GM12878 (cell line): ENCODE data around the gene PELO. TPM values are rescaled to one million over a fixed set of nuclear protein-coding genes. Genes with fewer than 3 reads are reported as not detected.

Experiments
- ATAC-seq: fragments of 200-7000 bp; cut with Tn5 transposase; 3 replicates; pipeline ENCODE4 v1.9.1; 2020; ENCODE audit warnings: mild to moderate bottlenecking, moderate library complexity
- BruUV-seq: library from RNA; stranded (reverse); fragments of 400-500 nt; replicated peaks from 2 replicates; lab custom pipeline; 2021; lab: Mats Ljungman, UMichigan
- CTCF ChIA-PET: fragments of 300-600 bp; sonication (Branson Sonifier 250); formaldehyde crosslinking; extraction: SDS; loops from one replicate; lab custom pipeline; 2021; ENCODE audit warnings: inconsistent platforms; lab: Yijun Ruan, JAX
- POLR2A ChIA-PET: fragments of 350-600 bp; formaldehyde crosslinking; extraction: SDS; loops from one replicate; lab custom pipeline; 2021; ENCODE audit warnings: inconsistent platforms; lab: Charles Lee
- RAD21 ChIA-PET: fragments of 300-600 bp; sonication (Branson Sonifier 250); formaldehyde crosslinking; loops from one replicate; lab custom pipeline; 2023; ENCODE audit warnings: antibody characterized with exemption; ENCODE audit not compliant: unreplicated experiment; lab: Charles Lee
- SMC1A ChIA-PET: fragments of 300-600 bp; sonication (Branson Sonifier 250); formaldehyde crosslinking; loops from one replicate; lab custom pipeline; 2023; ENCODE audit not compliant: unreplicated experiment, uncharacterized antibody; lab: Charles Lee
- DNase-seq: peaks from one replicate; pipeline ENCODE4 v3.0.0-alpha.2; 2011; ENCODE audit warnings: low read depth, low spot score
- FAIRE-seq: peaks from 3 replicates; lab custom pipeline; 2011; peaks lifted over from hg19 to GRCh38; lab: Jason Lieb, UNC
- H2AFZ ChIP-seq: 2 replicates; pipeline ENCODE4 v1.6.0; 2011; ENCODE audit warnings: low read depth, low read length, control low read depth; ENCODE audit not compliant: control insufficient read depth
- H3K27ac ChIP-seq: 2 replicates; pipeline ENCODE4 v1.5.1; 2011; ENCODE audit warnings: control low read depth; ENCODE audit not compliant: control insufficient read depth, insufficient read depth
- H3K27me3 ChIP-seq, 2 experiments: replicated peaks in 1 of 2; 2 replicates each; pipeline versions ENCODE4 v1.6.0 to v1.6.1; 2011; ENCODE audit warnings: low read length in 1 of 2; ENCODE audit not compliant: control insufficient read depth in 2 of 2, insufficient read depth in 2 of 2
- H3K36me3 ChIP-seq, 2 experiments: 2 replicates each; pipeline ENCODE4 v1.5.1; 2011; ENCODE audit warnings: low read length in 1 of 2; ENCODE audit not compliant: control insufficient read depth in 2 of 2, insufficient read depth in 2 of 2
- H3K4me1 ChIP-seq: 2 replicates; pipeline ENCODE4 v1.6.1; 2011; ENCODE audit warnings: mild to moderate bottlenecking, low read length, moderate library complexity, mixed read lengths; ENCODE audit not compliant: control insufficient read depth, insufficient read depth
- H3K4me2 ChIP-seq: 2 replicates; pipeline ENCODE4 v1.6.0; 2011; ENCODE audit warnings: control low read depth; ENCODE audit not compliant: control insufficient read depth, insufficient read depth
- H3K4me3 ChIP-seq: fragments of 200-600 bp; sonication (generic); 2 replicates; pipeline ENCODE4 v1.5.1; 2016
- H3K79me2 ChIP-seq: 2 replicates; pipeline ENCODE4 v1.6.0; 2011; ENCODE audit warnings: low read length; ENCODE audit not compliant: control insufficient read depth, insufficient read depth
- H3K9ac ChIP-seq: 2 replicates; pipeline ENCODE4 v1.8.0; 2011; ENCODE audit warnings: low read length, control low read depth, mixed read lengths; ENCODE audit not compliant: control insufficient read depth, insufficient read depth
- H3K9me3 ChIP-seq: replicated peaks from 3 replicates; pipeline ENCODE4 v1.5.1; 2011; ENCODE audit warnings: mild to moderate bottlenecking, low read length; ENCODE audit not compliant: control insufficient read depth, insufficient read depth
- H4K20me1 ChIP-seq: 2 replicates; pipeline ENCODE4 v1.6.0; 2011; ENCODE audit not compliant: control insufficient read depth, insufficient read depth
- ATF2 ChIP-seq: IDR thresholded peaks from 2 replicates; pipeline ENCODE4 v1.6.1; 2012; ENCODE audit warnings: low read length, inconsistent platforms
- BCLAF1 ChIP-seq: fragments of 450-650 bp; IDR thresholded peaks from 2 replicates; pipeline ENCODE4 v1.6.1; 2017; ENCODE audit warnings: antibody characterized with exemption, mild to moderate bottlenecking, moderate library complexity
- EGR1 ChIP-seq, 2 experiments: IDR thresholded peaks; 1 replicate in 1 of 2; 2 replicates in 1 of 2; pipeline ENCODE4 v1.6.1; 2011 to 2012; ENCODE audit warnings: low read depth in 2 of 2, low read length in 2 of 2, borderline replicate concordance in 1 of 2, mild to moderate bottlenecking in 1 of 2, moderate library complexity in 1 of 2
- EP300 ChIP-seq, 2 experiments: fragments of 150-350 bp in 1 of 2; IDR thresholded peaks; 2 replicates each; pipeline ENCODE4 v1.6.1; 2011 to 2012; ENCODE audit warnings: low read depth in 2 of 2, low read length in 2 of 2, borderline replicate concordance in 1 of 2, improper control_type of control experiment in 1 of 2, inconsistent platforms in 1 of 2; ENCODE audit not compliant: control insufficient read depth in 1 of 2
- FOS ChIP-seq: IDR thresholded peaks from 3 replicates; pipeline ENCODE4 v1.6.1; 2011; ENCODE audit warnings: borderline replicate concordance; ENCODE audit not compliant: insufficient read length; ENCODE audit errors: extremely low read depth
- GABPA ChIP-seq: IDR thresholded peaks from 2 replicates; pipeline ENCODE4 v1.6.1; 2014; ENCODE audit warnings: antibody characterized with exemption, low read depth, mild to moderate bottlenecking, inconsistent platforms
- NR2F1 ChIP-seq: fragments of 450-650 bp; conservative IDR thresholded peaks from 2 replicates; pipeline ENCODE4 v1.6.1; 2017; ENCODE audit warnings: mild to moderate bottlenecking
- PKNOX1 ChIP-seq: fragments of 450-650 bp; IDR thresholded peaks from 2 replicates; pipeline ENCODE4 v1.6.1; 2016; ENCODE audit warnings: mild to moderate bottlenecking
- PML ChIP-seq: IDR thresholded peaks from 2 replicates; pipeline ENCODE4 v1.6.1; 2012; ENCODE audit warnings: low read length, inconsistent platforms
- RB1 ChIP-seq: fragments of 450-650 bp; formaldehyde crosslinking; IDR thresholded peaks from 2 replicates; pipeline ENCODE4 v1.6.1; 2017; ENCODE audit warnings: mild to moderate bottlenecking, borderline replicate concordance
- RBBP5 ChIP-seq: fragments of 200-600 bp; sonication (generic); conservative IDR thresholded peaks from 2 replicates; pipeline ENCODE4 v1.6.1; 2016
- RELA ChIP-seq: fragments of 450-650 bp; IDR thresholded peaks from 2 replicates; pipeline ENCODE4 v1.8.0; 2014; ENCODE audit warnings: borderline replicate concordance; ENCODE audit not compliant: partially characterized antibody
- RELB ChIP-seq: fragments of 450-650 bp; IDR thresholded peaks from 2 replicates; pipeline ENCODE4 v1.6.1; 2017; ENCODE audit warnings: low read depth, mild to moderate bottlenecking, moderate library complexity
- WGBS: methylation state at CpG from one replicate; pipeline ENCODE4 v1.1.6; 2016; ENCODE audit warnings: low lambda C conversion rate; ENCODE audit not compliant: insufficient replicate concordance, insufficient coverage; ENCODE audit errors: missing lambda C conversion rate; 5-methylcytosine and 5-hydroxymethylcytosine counted together
- in situ Hi-C: fragments of 300-500 bp; cut with MboI; formaldehyde crosslinking; loops from 9 replicates; pipeline ENCODE4 v1.14.3; 2018; ENCODE audit warnings: mixed read lengths
- intact Hi-C: fragments of 100-400 bp; cut with micrococcal nuclease; formaldehyde crosslinking; loops from one replicate; pipeline ENCODE4 v1.14.2; 2022; ENCODE audit not compliant: unreplicated experiment
- polyA plus RNA-seq, 11 experiments: library from polyadenylated mRNA; depleted of rRNA in 4 of 11; unstranded in 6 of 11; stranded (reverse) in 5 of 11; fragments of >200 nt; fragmentation: Nextera tagmentation in 4 of 11; fragmentation: Illumina TruSeq in 1 of 11; extraction: Ambion mirVana in 4 of 11; extraction: Trizol in 1 of 11; gene quantifications; 1 replicate in 1 of 11; 2 replicates in 10 of 11; pipeline versions ENCODE4 v1.2.1 to v1.2.3, GENCODE V29; 2011 to 2016; ENCODE audit warnings: inconsistent platforms in 2 of 11, missing spikeins in 2 of 11, low read depth in 1 of 11
- total RNA-seq, 4 experiments: library from RNA; depleted of rRNA in 3 of 4; stranded (reverse); fragments of >200 nt in 3 of 4; fragmentation: Illumina TruSeq in 1 of 4; extraction: Trizol in 1 of 4; gene quantifications; 2 replicates each; pipeline versions ENCODE4 v1.2.1 to v1.2.3, GENCODE V29; 2013 to 2021

The PELO gene
- total and polyA plus RNA-seq, 10 of the 15 experiments (the other 5 are each of a cell fraction or from before 2014, with no cell fraction given) = 5.6 to 11.9 (median 8.7) TPM

- no peak for TF ChIP-seq ATF2
Measured at GRCh38 chr5:52830650-52831049, 42.9 kb downstream of the PELO start (continued).

GRCh38 chr5:52831786-52832511 is 44.2 kb downstream of the PELO start:
- no TSS peak for BruUV-seq
- ATAC-seq (no peak), DNase-seq (no peak), FAIRE-seq (no peak)
- RAD21 ChIA-PET = no interaction called here
- no peak overlapping the region for H3K9ac ChIP-seq
- H3K36me3 ChIP-seq = no peaks in the 10 kb centered on the region
- no peaks in the 10 kb centered on the region for H3K27me3 ChIP-seq
- H2AFZ ChIP-seq = no peak overlapping the region
- no peaks in the 10 kb centered on the region for H3K4me1 ChIP-seq
- no peaks in the 10 kb centered on the region for H3K79me2 ChIP-seq
- H3K27ac ChIP-seq = no peak overlapping the region
- CTCF ChIA-PET = interaction anchor here (0.7 kb wide), 1 partner anchor 117 kb away, joined by 3 read pairs; no protein-coding TSS in a partner anchor
- SMC1A ChIA-PET = interaction anchor here (1.7 kb wide), 1 partner anchor 24 kb away, joined by 5 read pairs; no protein-coding TSS in a partner anchor
- intact Hi-C loops = no loop called here
- no peak overlapping the region for H3K4me3 ChIP-seq
- H3K9me3 ChIP-seq = no peaks in the 10 kb centered on the region; the same call in 2 of the 3 replicates
- no peak overlapping the region for H3K4me2 ChIP-seq
- in situ Hi-C loops = no loop called here
- WGBS = 0% methylated on average over 2 of the region's 2 CpGs
- POLR2A ChIA-PET = no interaction called here
- no peaks in the 10 kb centered on the region for H4K20me1 ChIP-seq
- TF ChIP-seq EP300 (IDR thresholded peaks at IDR 0.05; ENCODE audit: borderline replicate concordance in 1 of 2, control insufficient read depth in 1 of 2, low read depth in 2 of 2, low read length in 2 of 2) (no peak), RELB (no peak), BCLAF1 (no peak), EGR1 (IDR thresholded peaks at IDR 0.05; ENCODE audit: borderline replicate concordance in 1 of 2, low read depth in 2 of 2, low read length in 2 of 2) (no peak), NR2F1 (no peak), RB1 (no peak), RELA (no peak), GABPA (no peak), RBBP5 (no peak), PML (no peak), FOS (no peak), PKNOX1 (no peak)
